HUES48 (cell line): Measurements from ENCODE around the gene DNAAF5.

Source experiments
- H3K27ac ChIP-seq: one replicate; pipeline ENCODE4 v1.7.0; 2013; ENCODE audit warnings: low read depth, low read length, inconsistent platforms
- H3K27me3 ChIP-seq: 2 replicates; pipeline ENCODE4 v1.6.1; 2013; ENCODE audit warnings: mild to moderate bottlenecking, low read length; ENCODE audit not compliant: control insufficient read depth, insufficient read depth
- H3K36me3 ChIP-seq: 2 replicates; pipeline ENCODE4 v1.6.1; 2013; ENCODE audit warnings: low read length; ENCODE audit not compliant: control insufficient read depth, insufficient read depth
- H3K4me1 ChIP-seq: 2 replicates; pipeline ENCODE4 v1.6.1; 2013; ENCODE audit warnings: mild to moderate bottlenecking, low read length; ENCODE audit not compliant: control insufficient read depth, insufficient read depth
- H3K4me3 ChIP-seq: 2 replicates; pipeline ENCODE4 v1.5.1; 2013; ENCODE audit warnings: mild to moderate bottlenecking, low read depth, low read length
- H3K9ac ChIP-seq: 2 replicates; pipeline ENCODE4 v1.6.1; 2013; ENCODE audit warnings: mild to moderate bottlenecking, low read depth, low read length, moderate library complexity
- H3K9me3 ChIP-seq: 2 replicates; pipeline ENCODE4 v1.6.1; 2013; ENCODE audit warnings: low read length; ENCODE audit not compliant: control insufficient read depth, insufficient read depth

Gene DNAAF5

GRCh38 chr7:757741-758163 lies 31.3 kb downstream of the DNAAF5 start:
- H3K4me3 ChIP-seq: no peak overlapping the region
- no peak overlapping the region for H3K9ac ChIP-seq
- no peaks in the 10 kb centered on the region for H3K27me3 ChIP-seq
- H3K4me1 ChIP-seq: no peaks in the 10 kb centered on the region
- H3K9me3 ChIP-seq: no peaks in the 10 kb centered on the region
- peaks cover 83% of the 10 kb centered on the region for H3K36me3 ChIP-seq
- H3K27ac ChIP-seq: no peak overlapping the region

- H3K4me1 ChIP-seq: no peaks in the 10 kb centered on the region
- H3K27me3 ChIP-seq: no peaks in the 10 kb centered on the region
- H3K4me3 ChIP-seq: no peak overlapping the region
- no peak overlapping the region for H3K27ac ChIP-seq
- no peaks in the 10 kb centered on the region for H3K9me3 ChIP-seq
- H3K36me3 ChIP-seq: peaks cover 86% of the 10 kb centered on the region
- no peak overlapping the region for H3K9ac ChIP-seq
Observed at GRCh38 chr7:759569-759968, 33.1 kb downstream of the DNAAF5 start.

GRCh38 chr7:760006-760405 lies 33.5 kb downstream of the DNAAF5 start:
- Histone ChIP-seq H3K4me3 (no peak overlapping the region), H3K36me3 (peaks cover 86% of the 10 kb centered on the region), H3K27ac (no peak overlapping the region), H3K9me3 (no peaks in the 10 kb centered on the region), H3K4me1 (no peaks in the 10 kb centered on the region), H3K27me3 (no peaks in the 10 kb centered on the region), H3K9ac (no peak overlapping the region)

GRCh38 chr7:761101-761500 lies 34.6 kb downstream of the DNAAF5 start:
- no peaks in the 10 kb centered on the region for H3K27me3 ChIP-seq
- no peak overlapping the region for H3K4me3 ChIP-seq
- peaks cover 90% of the 10 kb centered on the region for H3K36me3 ChIP-seq
- H3K4me1 ChIP-seq: no peaks in the 10 kb centered on the region
- H3K9me3 ChIP-seq: no peaks in the 10 kb centered on the region
- H3K27ac ChIP-seq: no peak overlapping the region
- no peak overlapping the region for H3K9ac ChIP-seq

- Histone ChIP-seq H3K27ac (no peak overlapping the region), H3K4me3 (no peak overlapping the region), H3K4me1 (no peaks in the 10 kb centered on the region), H3K9ac (no peak overlapping the region), H3K36me3 (peaks cover 90% of the 10 kb centered on the region), H3K9me3 (no peaks in the 10 kb centered on the region), H3K27me3 (no peaks in the 10 kb centered on the region)
Observed at GRCh38 chr7:761631-762030, 35.1 kb downstream of the DNAAF5 start.

GRCh38 chr7:762885-763284 lies 36.4 kb downstream of the DNAAF5 start:
- no peaks in the 10 kb centered on the region for H3K9me3 ChIP-seq
- no peak overlapping the region for H3K9ac ChIP-seq
- H3K36me3 ChIP-seq: peaks cover 78% of the 10 kb centered on the region
- H3K27ac ChIP-seq: no peak overlapping the region
- H3K27me3 ChIP-seq: no peaks in the 10 kb centered on the region
- H3K4me1 ChIP-seq: no peaks in the 10 kb centered on the region
- H3K4me3 ChIP-seq: no peak overlapping the region

- peaks cover 72% of the 10 kb centered on the region for H3K36me3 ChIP-seq
- H3K27me3 ChIP-seq: no peaks in the 10 kb centered on the region
Observed at GRCh38 chr7:763762-764161, 37.3 kb downstream of the DNAAF5 start.

GRCh38 chr7:765383-765782 lies 38.9 kb downstream of the DNAAF5 start:
- Histone ChIP-seq H3K9ac (no peak overlapping the region), H3K36me3 (peaks cover 58% of the 10 kb centered on the region), H3K4me3 (no peak overlapping the region), H3K9me3 (no peaks in the 10 kb centered on the region), H3K27ac (no peak overlapping the region), H3K4me1 (no peaks in the 10 kb centered on the region), H3K27me3 (no peaks in the 10 kb centered on the region)

More at GRCh38 chr7:763762-764161, 37.3 kb downstream of the DNAAF5 start:
- no peak overlapping the region for H3K27ac ChIP-seq
- no peaks in the 10 kb centered on the region for H3K4me1 ChIP-seq
- no peaks in the 10 kb centered on the region for H3K9me3 ChIP-seq
- H3K4me3 ChIP-seq: no peak overlapping the region
- H3K9ac ChIP-seq: no peak overlapping the region

- Histone ChIP-seq H3K9me3 (no peaks in the 10 kb centered on the region), H3K36me3 (peaks cover 64% of the 10 kb centered on the region), H3K9ac (no peak overlapping the region), H3K27ac (no peak overlapping the region), H3K4me3 (no peak overlapping the region), H3K4me1 (no peaks in the 10 kb centered on the region), H3K27me3 (no peaks in the 10 kb centered on the region)
Observed at GRCh38 chr7:767580-767940, 41.1 kb downstream of the DNAAF5 start.

GRCh38 chr7:767941-768731 lies 41.6 kb downstream of the DNAAF5 start:
- no peaks in the 10 kb centered on the region for H3K27me3 ChIP-seq
- no peak overlapping the region for H3K4me3 ChIP-seq
- no peak overlapping the region for H3K9ac ChIP-seq
- H3K9me3 ChIP-seq: no peaks in the 10 kb centered on the region
- H3K27ac ChIP-seq: no peak overlapping the region
- H3K4me1 ChIP-seq: no peaks in the 10 kb centered on the region
- H3K36me3 ChIP-seq: peaks cover 64% of the 10 kb centered on the region

GRCh38 chr7:768881-769504 lies 42.5 kb downstream of the DNAAF5 start:
- H3K27me3 ChIP-seq: no peaks in the 10 kb centered on the region
- no peaks in the 10 kb centered on the region; the same call in 1 of the 2 replicates for H3K4me1 ChIP-seq
- no peaks in the 10 kb centered on the region for H3K9me3 ChIP-seq
- H3K36me3 ChIP-seq: peaks cover 59% of the 10 kb centered on the region
- no peak overlapping the region for H3K4me3 ChIP-seq
- H3K9ac ChIP-seq: no peak overlapping the region
- H3K27ac ChIP-seq: no peak overlapping the region
